GM21447 (cell line): Measurements from ENCODE around the gene GOLGA7B.

Source experiments
- ATAC-seq: cut with Tn5 transposase; IDR thresholded peaks from one replicate; pipeline ENCODE4 v1.9.1; 2021; ENCODE audit not compliant: unreplicated experiment

Gene GOLGA7B

DNA sequence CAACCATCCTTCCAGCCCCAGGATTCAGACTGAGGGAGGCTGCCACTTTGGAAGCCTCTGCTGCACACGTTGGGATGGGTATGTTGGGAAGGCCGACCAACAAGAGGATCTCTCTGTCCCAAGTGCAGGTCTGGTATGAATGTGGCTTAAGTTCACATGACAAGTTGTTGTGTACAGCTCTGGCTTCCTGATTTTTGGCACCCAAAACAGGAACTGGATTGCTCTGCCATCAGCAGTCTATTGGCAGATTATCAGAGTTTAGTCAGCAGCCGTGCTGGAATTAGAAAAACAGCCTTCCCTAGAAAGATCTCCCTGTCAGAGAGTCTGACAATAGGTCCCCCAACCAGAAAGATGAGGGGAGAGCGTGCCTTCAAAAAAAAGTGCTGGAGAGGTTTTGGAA lies 66.9 kb downstream of the GOLGA7B start:
- no peak for ATAC-seq

DNA sequence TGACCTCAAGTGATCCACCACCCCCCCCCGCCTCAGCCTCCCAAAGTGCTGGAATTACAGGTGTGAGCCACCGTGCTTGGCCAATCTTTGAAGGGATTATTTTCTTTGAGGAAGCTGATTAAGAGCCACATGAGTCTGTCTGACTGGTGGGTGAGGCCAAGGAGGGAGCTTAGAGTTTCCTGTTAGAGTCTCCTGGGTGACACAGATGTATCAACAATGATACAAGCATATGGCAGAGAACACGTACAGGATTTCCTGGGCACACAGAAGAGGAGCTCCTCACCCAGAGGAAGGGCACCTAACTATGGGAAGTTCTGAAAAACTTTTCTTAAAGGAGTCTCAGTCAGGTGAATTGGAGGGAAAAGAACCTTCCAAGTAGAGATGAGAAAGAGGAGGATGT lies 69.4 kb downstream of the GOLGA7B start:
- no peak for ATAC-seq

DNA sequence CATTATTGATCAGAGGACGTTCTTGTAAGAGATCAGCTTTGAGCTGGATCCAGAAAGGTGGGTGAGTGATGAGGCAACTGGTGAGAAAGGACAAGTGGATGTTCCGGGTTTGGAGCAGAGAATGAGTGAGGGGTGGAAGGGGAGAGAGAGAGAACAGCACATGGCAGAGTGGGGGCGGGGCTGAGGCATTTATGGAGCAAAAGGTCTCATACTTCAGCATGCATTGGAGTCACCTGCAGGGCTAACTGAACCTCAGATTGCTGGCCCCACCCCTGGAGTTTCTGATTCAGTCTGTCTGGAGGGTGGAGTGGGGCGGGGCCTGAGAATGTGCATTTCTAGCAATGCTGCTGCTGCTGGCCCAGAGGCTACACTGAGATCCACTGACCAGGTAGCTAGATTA lies 71.2 kb downstream of the GOLGA7B start:
- no peak for ATAC-seq
